ENCODE data around the gene FBXL14. TPM values are rescaled to one million over a fixed set of nuclear protein-coding genes. Genes with fewer than 3 reads are reported as not detected.
A peak's percentile ranks its signal among the peaks of the same experiment; 100 is the strongest.

Gene FBXL14
- total RNA-seq, 2 donors from 2014 or later, result 21.3 to 28.7 TPM

DNA sequence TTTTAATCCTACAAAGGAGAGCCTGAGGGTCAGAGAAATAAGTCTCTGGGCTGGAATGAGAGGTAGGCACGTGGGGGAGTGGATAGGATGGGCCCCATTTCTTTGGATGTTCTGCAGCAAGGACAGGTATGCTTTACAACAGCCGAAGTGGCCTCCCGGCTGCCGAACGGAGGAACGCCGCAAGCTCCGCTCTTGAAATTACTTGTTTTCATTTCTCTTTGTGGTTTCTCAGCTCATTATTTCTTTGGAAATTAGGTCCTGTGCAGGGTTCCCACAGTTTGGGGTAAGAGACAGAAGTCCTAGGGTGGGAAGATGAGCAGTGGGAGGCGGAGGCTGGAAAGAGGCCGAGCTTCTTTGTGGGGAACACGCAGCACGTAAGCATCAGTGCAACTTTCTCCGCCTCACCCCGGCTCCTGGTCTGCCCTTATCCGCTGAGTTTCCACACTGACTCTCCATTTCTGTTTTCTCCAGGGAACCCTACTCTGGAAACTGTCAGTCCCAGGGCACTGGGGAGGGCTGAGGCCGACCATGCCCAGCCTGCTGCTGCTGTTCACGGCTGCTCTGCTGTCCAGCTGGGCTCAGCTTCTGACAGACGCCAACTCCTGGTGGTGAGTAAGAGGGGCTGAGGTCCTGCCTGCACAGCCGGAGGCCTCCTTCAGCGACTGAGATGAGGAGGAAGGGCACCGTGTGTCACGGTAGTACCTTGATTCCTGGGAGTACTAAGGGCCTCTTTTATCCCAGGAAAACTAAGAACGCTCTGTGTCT lies 36.6 kb upstream of the FBXL14 start:
- Histone ChIP-seq H3K4me3 (peak overlapping the region in 1 of 2 donors; percentile 45), H3K9me3 (no peaks in the 10 kb centered on the region), H3K36me3 (no peaks in the 10 kb centered on the region), H3K27ac (peak overlapping the region; percentile 66 to 74), H3K27me3 (replicated peaks; ENCODE audit: insufficient read depth) (no peaks in the 10 kb centered on the region), H3K4me1 (replicated peaks) (peaks cover 8% of the 10 kb centered on the region)
- DNase-seq (ENCODE audit: low spot score), result no peak
- 70% methylated on average over 23 of the region's 23 CpGs for WGBS
- intact Hi-C loops (cut with DNase I), result loop anchor here (5.0 kb wide), 2 partner anchors 161 to 306 kb away; no protein-coding TSS in a partner anchor
- no peak for TF ChIP-seq POLR2A (IDR thresholded peaks at IDR 0.05)
- no peak for TF ChIP-seq POLR2AphosphoS5 (IDR thresholded peaks at IDR 0.05)
- TF ChIP-seq, protein P1, sequence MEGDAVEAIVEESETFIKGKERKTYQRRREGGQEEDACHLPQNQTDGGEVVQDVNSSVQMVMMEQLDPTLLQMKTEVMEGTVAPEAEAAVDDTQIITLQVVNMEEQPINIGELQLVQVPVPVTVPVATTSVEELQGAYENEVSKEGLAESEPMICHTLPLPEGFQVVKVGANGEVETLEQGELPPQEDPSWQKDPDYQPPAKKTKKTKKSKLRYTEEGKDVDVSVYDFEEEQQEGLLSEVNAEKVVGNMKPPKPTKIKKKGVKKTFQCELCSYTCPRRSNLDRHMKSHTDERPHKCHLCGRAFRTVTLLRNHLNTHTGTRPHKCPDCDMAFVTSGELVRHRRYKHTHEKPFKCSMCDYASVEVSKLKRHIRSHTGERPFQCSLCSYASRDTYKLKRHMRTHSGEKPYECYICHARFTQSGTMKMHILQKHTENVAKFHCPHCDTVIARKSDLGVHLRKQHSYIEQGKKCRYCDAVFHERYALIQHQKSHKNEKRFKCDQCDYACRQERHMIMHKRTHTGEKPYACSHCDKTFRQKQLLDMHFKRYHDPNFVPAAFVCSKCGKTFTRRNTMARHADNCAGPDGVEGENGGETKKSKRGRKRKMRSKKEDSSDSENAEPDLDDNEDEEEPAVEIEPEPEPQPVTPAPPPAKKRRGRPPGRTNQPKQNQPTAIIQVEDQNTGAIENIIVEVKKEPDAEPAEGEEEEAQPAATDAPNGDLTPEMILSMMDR (IDR thresholded peaks at IDR 0.05), result no peak

GRCh38 chr12:1630133-1630826 lies 35.9 kb upstream of the FBXL14 start:
- TF ChIP-seq, protein P1 (IDR thresholded peaks at IDR 0.05), result peak in 3 of 4 experiments; percentile 23 to 53 (median 46)
- no peak for TF ChIP-seq POLR2A (IDR thresholded peaks at IDR 0.05)
- peak; percentile 48 for TF ChIP-seq POLR2AphosphoS5 (IDR thresholded peaks at IDR 0.05)
- H3K27ac ChIP-seq, result peak overlapping the region; percentile 66 to 74
- H3K4me1 ChIP-seq (replicated peaks), result peaks cover 8% of the 10 kb centered on the region
- H3K27me3 ChIP-seq (replicated peaks; ENCODE audit: insufficient read depth), result no peaks in the 10 kb centered on the region
- 6% methylated on average over 16 of the region's 58 CpGs for WGBS
- peak overlapping the region; percentile 35 to 45 for H3K4me3 ChIP-seq
- intact Hi-C loops (cut with DNase I), result loop anchor here (5.0 kb wide), 2 partner anchors 162 to 307 kb away; no protein-coding TSS in a partner anchor
- H3K36me3 ChIP-seq, result no peaks in the 10 kb centered on the region
- DNase-seq (ENCODE audit: low spot score), result peak; percentile 72
- no peaks in the 10 kb centered on the region for H3K9me3 ChIP-seq

GRCh38 chr12:1629338-1630132 lies 35.2 kb upstream of the FBXL14 start:
- DNase-seq (ENCODE audit: low spot score), result no peak
- 4% methylated on average over 32 of the region's 32 CpGs for WGBS
- peak overlapping the region; percentile 35 to 45 for H3K4me3 ChIP-seq
- no peaks in the 10 kb centered on the region for H3K27me3 ChIP-seq (replicated peaks; ENCODE audit: insufficient read depth)
- no peak for TF ChIP-seq POLR2AphosphoS5 (IDR thresholded peaks at IDR 0.05)
- TF ChIP-seq, protein P1 (IDR thresholded peaks at IDR 0.05), result peak in 2 of 4 experiments; percentile 11 to 16
- intact Hi-C loops (cut with DNase I), result loop anchor here (5.0 kb wide), 2 partner anchors 163 to 308 kb away; no protein-coding TSS in a partner anchor
- peaks cover 5% of the 10 kb centered on the region for H3K4me1 ChIP-seq (replicated peaks)
- H3K27ac ChIP-seq, result peak overlapping the region; percentile 66 to 74
- no peaks in the 10 kb centered on the region for H3K9me3 ChIP-seq
- no peaks in the 10 kb centered on the region for H3K36me3 ChIP-seq

DNA sequence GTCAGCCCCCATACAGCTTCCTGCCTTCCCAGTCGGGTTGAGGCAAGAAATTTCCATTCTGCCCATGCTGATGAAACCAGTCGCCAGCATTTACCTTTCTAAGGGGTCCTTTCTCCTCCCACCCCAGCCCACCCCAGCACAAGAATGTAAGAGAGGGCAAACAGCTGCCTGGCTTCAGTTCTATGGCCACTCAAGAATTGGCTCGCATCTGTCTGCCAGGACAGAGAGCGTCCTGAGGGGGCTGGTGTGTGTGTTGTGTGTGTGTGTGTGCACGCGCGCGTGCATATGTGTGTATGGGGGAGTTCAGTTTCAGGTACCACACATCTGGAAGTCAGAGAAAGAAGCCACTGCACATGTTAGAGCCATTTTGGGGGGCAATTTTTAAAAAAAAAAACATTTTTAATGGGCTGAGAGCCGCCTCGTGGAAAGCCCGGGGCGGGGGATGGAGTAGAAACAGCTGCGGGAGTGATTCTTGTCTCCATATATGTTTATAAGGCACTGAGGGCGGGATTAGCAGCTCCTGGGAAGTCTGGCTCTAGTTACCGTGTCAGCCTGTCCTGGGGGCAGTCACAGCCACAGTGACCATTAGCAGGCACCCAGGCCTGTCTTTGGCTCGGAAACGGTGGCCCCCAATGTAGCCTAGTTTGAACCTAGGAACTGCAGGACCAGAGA lies 34.4 kb upstream of the FBXL14 start, which contains the start of gene WNT5B:
TSS of gene WNT5B (plus strand) at position 566 of the 672 bp plus-strand sequence. CDS start 2,124 bp downstream, outside the sequence.
- no peaks in the 10 kb centered on the region for H3K4me1 ChIP-seq (replicated peaks)
- H3K27me3 ChIP-seq (replicated peaks; ENCODE audit: insufficient read depth), result no peaks in the 10 kb centered on the region
- H3K27ac ChIP-seq, result peak within 1 kb of the TSS; percentile 66 to 74
- H3K9me3 ChIP-seq, result no peaks in the 10 kb centered on the region
- no peak for DNase-seq (ENCODE audit: low spot score)
- H3K36me3 ChIP-seq, result no peaks in the 10 kb centered on the region
- intact Hi-C loops (cut with DNase I), result no loop called here
- WGBS, result 61% methylated on average over 17 of the region's 17 CpGs
- TF ChIP-seq POLR2AphosphoS5 (IDR thresholded peaks at IDR 0.05) (no peak), POLR2A (IDR thresholded peaks at IDR 0.05) (no peak)
- TF ChIP-seq, protein P1 (IDR thresholded peaks at IDR 0.05), result no peak
- peak within 1 kb of the TSS; percentile 35 to 45 for H3K4me3 ChIP-seq

Data from prostate gland (tissue), 2 donors.